ENCODE data around the gene ENPP6. TPM values are rescaled to one million over a fixed set of nuclear protein-coding genes. Genes with fewer than 3 reads are reported as not detected.
"Not testable (repeated sequence)": the region's sequence is repeated elsewhere in the genome, so short reads cannot be mapped to it uniquely, and the experiment has no call there.

Gene ENPP6
- total RNA-seq, 1 donor from 2014 or later: not detected

- DNase-seq (ENCODE audit: low read depth, low spot score): no peak
Observed at GRCh38 chr4:184150102-184150839, 67.4 kb downstream of the ENPP6 start.

GRCh38 chr4:184148738-184149637, 68.7 kb downstream of the ENPP6 start:
- no peak for DNase-seq (ENCODE audit: low read depth, low spot score)

DNA sequence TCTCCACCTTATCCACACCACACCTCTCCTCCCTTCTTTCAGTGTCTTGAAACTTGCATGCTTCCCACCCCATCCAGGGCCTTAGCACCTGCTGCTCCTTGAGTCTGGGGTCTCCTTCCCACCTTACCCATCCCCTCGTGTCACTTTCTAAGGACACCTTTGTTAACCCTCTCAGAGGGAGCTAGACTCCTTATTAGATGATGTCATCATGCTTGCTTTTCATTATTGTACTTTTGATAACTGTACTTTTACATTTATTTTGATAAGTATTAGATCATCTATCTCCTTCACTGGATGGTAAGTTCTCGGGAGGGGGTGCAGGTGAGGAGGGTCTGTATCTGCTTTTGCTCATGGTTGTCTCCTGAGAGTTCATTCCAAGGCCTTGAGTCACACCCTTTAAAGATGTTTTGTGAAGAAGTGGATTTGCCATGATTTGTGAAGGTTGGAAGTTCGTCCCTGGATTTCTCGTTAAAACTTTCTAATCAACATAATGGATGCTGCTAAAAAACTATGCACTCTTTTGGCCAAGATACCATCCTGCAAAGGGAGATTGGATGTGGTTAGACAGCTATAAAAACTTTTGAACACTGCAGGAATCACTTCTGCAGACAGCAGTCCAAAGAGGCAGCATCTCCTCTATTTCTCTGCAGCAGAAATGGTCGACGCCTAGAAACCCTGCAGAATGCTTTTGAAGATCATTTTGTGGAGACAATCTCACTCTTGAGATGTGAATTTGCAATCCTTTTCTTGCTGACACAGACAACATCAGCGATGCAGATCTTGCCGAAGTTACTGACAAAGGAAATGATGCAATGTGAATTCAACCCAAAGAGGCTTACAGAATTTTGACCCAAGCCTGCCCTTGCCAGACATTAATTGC, 69.6 kb downstream of the ENPP6 start:
- no peak for DNase-seq (ENCODE audit: low read depth, low spot score)

GRCh38 chr4:184146951-184147350, 70.7 kb downstream of the ENPP6 start:
- DNase-seq (ENCODE audit: low read depth, low spot score): no peak

- no peak for DNase-seq (ENCODE audit: low read depth, low spot score)
Observed at GRCh38 chr4:184145596-184145995, 72.1 kb downstream of the ENPP6 start.

- DNase-seq (ENCODE audit: low read depth, low spot score): no peak
Observed at GRCh38 chr4:184143770-184144564, 73.7 kb downstream of the ENPP6 start.

- DNase-seq (ENCODE audit: low read depth, low spot score): no peak
Observed at GRCh38 chr4:184142121-184143000, 75.3 kb downstream of the ENPP6 start.

DNA sequence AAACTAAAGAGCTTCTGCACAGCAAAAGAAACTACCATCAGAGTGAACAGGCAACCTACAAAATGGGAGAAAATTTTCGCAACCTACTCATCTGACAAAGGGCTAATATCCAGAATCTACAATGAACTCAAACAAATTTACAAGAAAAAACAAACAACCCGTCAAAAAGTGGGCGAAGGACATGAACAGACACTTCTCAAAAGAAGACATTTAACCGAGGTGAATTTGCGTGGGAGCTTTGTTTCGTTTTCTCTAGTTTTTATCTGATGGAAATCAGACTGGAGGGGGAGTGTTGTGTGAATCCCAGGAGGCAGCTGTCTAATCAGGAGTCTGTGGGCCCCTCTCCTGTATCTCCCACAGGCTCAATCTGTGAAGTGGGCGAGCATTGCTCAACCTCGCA, 76.8 kb downstream of the ENPP6 start:
- DNase-seq (ENCODE audit: low read depth, low spot score): not testable (repeated sequence)

GRCh38 chr4:184136525-184136924, 81.1 kb downstream of the ENPP6 start:
- DNase-seq (ENCODE audit: low read depth, low spot score): no peak

DNA sequence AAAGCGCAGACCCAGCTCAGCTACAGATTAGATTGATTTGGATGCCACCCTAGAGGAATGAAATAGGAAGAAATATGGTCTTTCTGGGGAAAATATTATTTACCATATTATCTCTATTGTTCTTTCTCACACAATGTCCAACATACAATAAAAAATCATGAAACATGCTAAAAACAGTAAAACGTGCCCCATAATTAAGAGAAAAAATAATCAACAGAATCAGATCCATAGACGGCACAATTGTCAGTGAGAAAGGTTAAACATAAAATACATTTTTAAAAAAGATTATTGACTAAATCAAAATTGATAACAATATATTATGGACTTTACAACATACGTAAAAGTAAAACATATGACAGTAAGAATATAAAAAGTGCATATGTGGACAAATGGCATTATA, 90.9 kb downstream of the ENPP6 start:
- no peak for DNase-seq (ENCODE audit: low read depth, low spot score)

DNA sequence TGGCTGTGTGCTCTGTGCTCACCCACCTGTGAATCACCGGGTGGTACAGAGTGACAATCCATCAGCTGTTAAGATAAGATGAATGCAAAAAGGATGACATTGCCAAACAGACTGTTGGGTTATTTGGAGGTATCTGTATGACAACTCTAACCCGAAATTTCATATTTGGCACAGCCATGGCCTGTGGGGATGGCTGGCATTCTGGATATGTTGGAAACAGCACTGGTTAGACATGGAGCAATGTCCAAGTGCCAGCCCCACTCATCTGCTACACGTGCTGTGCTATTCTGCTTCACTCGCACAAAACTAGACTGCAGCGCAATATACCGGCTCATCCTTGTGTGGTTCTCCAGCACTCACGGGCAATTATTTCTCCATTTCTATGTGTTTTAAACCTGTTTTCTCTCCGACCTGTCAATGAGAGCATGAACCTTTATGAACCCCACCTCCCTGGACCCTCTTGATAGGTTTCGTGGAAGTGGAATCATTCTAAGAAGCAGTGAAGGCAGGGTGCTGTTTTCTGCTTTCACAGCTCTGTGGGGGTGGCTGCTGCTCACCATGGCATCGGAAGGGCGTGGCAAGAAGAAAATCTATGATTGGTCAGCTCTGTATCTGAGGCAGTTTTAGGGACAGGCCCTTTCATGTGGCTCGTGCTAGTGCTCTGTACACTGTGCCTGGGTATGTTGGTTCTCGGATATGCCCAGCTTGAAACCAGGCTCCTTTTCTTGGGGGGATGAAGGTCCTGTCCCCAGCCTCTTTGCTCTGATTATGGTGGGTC, 94.9 kb downstream of the ENPP6 start:
- DNase-seq (ENCODE audit: low read depth, low spot score): no peak

GRCh38 chr4:184120549-184121127, 97.0 kb downstream of the ENPP6 start:
- DNase-seq (ENCODE audit: low read depth, low spot score): no peak

GRCh38 chr4:184117662-184118199, 99.9 kb downstream of the ENPP6 start:
- no peak for DNase-seq (ENCODE audit: low read depth, low spot score)

GRCh38 chr4:184115399-184115798, 102.3 kb downstream of the ENPP6 start:
- no peak for DNase-seq (ENCODE audit: low read depth, low spot score)

DNA sequence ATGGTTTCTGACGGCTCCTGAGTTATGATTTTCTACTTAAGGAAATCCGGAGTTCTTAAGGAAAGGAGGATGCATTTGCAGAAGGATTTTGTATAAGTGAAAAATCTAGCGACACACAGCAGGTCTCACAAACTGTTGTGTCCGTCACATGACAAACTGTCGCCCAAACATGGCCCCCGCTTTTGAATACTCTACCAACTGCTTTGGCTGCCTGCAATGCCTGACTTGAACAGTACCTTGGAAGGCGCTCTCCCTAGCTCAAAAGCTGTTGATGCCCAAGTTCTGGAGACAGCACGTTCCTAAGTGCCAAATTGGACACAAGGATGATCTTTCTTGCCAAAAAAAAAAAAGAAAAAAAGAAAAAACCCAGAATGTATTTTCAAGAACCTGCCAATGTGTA, 103.2 kb downstream of the ENPP6 start:
- no peak for DNase-seq (ENCODE audit: low read depth, low spot score)

GRCh38 chr4:184112006-184112550, 105.6 kb downstream of the ENPP6 start:
- DNase-seq (ENCODE audit: low read depth, low spot score): no peak

- DNase-seq (ENCODE audit: low read depth, low spot score): no peak
Observed at GRCh38 chr4:184111233-184111832, 106.3 kb downstream of the ENPP6 start.
